Kidney (tissue), 14 donors: ENCODE results near the gene DRD4. TPM values are rescaled to one million over a fixed set of nuclear protein-coding genes. Genes with fewer than 3 reads are reported as not detected.

Source experiments
- DNase-seq, 5 donors: peaks; one replicate each; pipeline ENCODE4 v3.0.0-alpha.2; 2013 to 2020
- FAIRE-seq: peaks from 2 replicates; lab custom pipeline; 2012; peaks lifted over from hg19 to GRCh38; lab: Jason Lieb, UNC
- H3K27ac ChIP-seq, 2 donors: one replicate each; pipeline ENCODE4 v1.7.0; 2013; ENCODE audit warnings: low read depth in 2 of 2, low read length in 2 of 2, inconsistent platforms in 1 of 2
- H3K27me3 ChIP-seq: one replicate; pipeline ENCODE4 v1.7.1; 2013; ENCODE audit warnings: low read length, inconsistent platforms; ENCODE audit not compliant: control insufficient read depth, insufficient read depth
- H3K36me3 ChIP-seq, 3 donors: one replicate each; pipeline versions ENCODE4 v1.7.0 to v1.7.1; 2013; ENCODE audit warnings: low read length in 3 of 3, control low read depth in 1 of 3, inconsistent platforms in 1 of 3; ENCODE audit not compliant: insufficient read depth in 3 of 3, control insufficient read depth in 2 of 3
- H3K4me1 ChIP-seq, 3 donors: one replicate each; pipeline versions ENCODE4 v1.7.0 to v1.7.1; 2013; ENCODE audit warnings: low read length in 3 of 3, inconsistent platforms in 1 of 3, low read depth in 1 of 3; ENCODE audit not compliant: control insufficient read depth in 2 of 3, insufficient read depth in 2 of 3
- H3K4me3 ChIP-seq, 3 donors: one replicate each; pipeline versions ENCODE4 v1.7.0 to v1.8.1; 2013; ENCODE audit warnings: low read length in 3 of 3, control low read depth in 1 of 3, inconsistent platforms in 1 of 3
- H3K9ac ChIP-seq, 3 donors: one replicate each; pipeline versions ENCODE4 v1.7.0 to v1.7.1; 2013; ENCODE audit warnings: low read length in 3 of 3, control low read depth in 1 of 3, inconsistent platforms in 1 of 3
- H3K9me3 ChIP-seq, 3 donors: one replicate each; pipeline versions ENCODE4 v1.7.0 to v1.7.1; 2013; ENCODE audit warnings: low read length in 3 of 3, control low read depth in 1 of 3, inconsistent platforms in 1 of 3; ENCODE audit not compliant: control insufficient read depth in 2 of 3, insufficient read depth in 1 of 3
- intact Hi-C: fragments of 100-400 bp; cut with DNase I; formaldehyde crosslinking; loops from one replicate; pipeline ENCODE4 v1.11.1; 2022
- polyA plus RNA-seq: library from polyadenylated mRNA; stranded (reverse); fragments of 350-450 nt; fragmentation: Illumina TruSeq; extraction: RNeasy Lipid Tissue Mini Kit (QIAGEN cat#74804); gene quantifications from one replicate; pipeline ENCODE4 v1.2.3, GENCODE V29; 2014; ENCODE audit warnings: low read depth, low replicate concordance; ENCODE audit not compliant: insufficient read depth
- total RNA-seq: library from RNA; stranded (reverse); fragmentation: NEBNext Ultra II Directional; extraction: Animal tissue kit (Norgen Biotek cat#: 25700); gene quantifications from one replicate; pipeline ENCODE4 v1.2.1, GENCODE V29; 2021
- TF ChIP-seq, protein P1 (sequence below): IDR thresholded peaks from 3 replicates; pipeline ENCODE4 v1.5.1; 2012; ENCODE audit warnings: mild to moderate bottlenecking, moderate library complexity, borderline replicate concordance; ENCODE audit not compliant: insufficient read depth; ENCODE audit errors: extremely low read depth
- donor health status: control.
- donor health status: control.
- donor health status: control.
- donor health status: control.
- donor health status: control.
- donor health status: DM: yes; HTN: yes; CAD: no.
- donor health status: Normal renal cell carcinoma (clear cell type).

The DRD4 gene
- total and polyA plus RNA-seq, 2 donors from 2014 or later, result 0.47 to 1.1 TPM

GRCh38 chr11:593347-593746 lies 43.7 kb upstream of the DRD4 start:
- H3K27me3 ChIP-seq, result no peaks in the 10 kb centered on the region
- no peak overlapping the region for H3K4me3 ChIP-seq
- H3K9me3 ChIP-seq, result no peaks in the 10 kb centered on the region
- H3K9ac ChIP-seq, result no peak overlapping the region
- TF ChIP-seq, protein P1, sequence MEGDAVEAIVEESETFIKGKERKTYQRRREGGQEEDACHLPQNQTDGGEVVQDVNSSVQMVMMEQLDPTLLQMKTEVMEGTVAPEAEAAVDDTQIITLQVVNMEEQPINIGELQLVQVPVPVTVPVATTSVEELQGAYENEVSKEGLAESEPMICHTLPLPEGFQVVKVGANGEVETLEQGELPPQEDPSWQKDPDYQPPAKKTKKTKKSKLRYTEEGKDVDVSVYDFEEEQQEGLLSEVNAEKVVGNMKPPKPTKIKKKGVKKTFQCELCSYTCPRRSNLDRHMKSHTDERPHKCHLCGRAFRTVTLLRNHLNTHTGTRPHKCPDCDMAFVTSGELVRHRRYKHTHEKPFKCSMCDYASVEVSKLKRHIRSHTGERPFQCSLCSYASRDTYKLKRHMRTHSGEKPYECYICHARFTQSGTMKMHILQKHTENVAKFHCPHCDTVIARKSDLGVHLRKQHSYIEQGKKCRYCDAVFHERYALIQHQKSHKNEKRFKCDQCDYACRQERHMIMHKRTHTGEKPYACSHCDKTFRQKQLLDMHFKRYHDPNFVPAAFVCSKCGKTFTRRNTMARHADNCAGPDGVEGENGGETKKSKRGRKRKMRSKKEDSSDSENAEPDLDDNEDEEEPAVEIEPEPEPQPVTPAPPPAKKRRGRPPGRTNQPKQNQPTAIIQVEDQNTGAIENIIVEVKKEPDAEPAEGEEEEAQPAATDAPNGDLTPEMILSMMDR, result no peak
- intact Hi-C loops, result no loop called here
- no peaks in the 10 kb centered on the region for H3K4me1 ChIP-seq
- FAIRE-seq (no peak), DNase-seq (no peak)
- peaks cover 0 to 51% (median 30%) of the 10 kb centered on the region in 3 donors for H3K36me3 ChIP-seq
- H3K27ac ChIP-seq, result no peak overlapping the region

DNA sequence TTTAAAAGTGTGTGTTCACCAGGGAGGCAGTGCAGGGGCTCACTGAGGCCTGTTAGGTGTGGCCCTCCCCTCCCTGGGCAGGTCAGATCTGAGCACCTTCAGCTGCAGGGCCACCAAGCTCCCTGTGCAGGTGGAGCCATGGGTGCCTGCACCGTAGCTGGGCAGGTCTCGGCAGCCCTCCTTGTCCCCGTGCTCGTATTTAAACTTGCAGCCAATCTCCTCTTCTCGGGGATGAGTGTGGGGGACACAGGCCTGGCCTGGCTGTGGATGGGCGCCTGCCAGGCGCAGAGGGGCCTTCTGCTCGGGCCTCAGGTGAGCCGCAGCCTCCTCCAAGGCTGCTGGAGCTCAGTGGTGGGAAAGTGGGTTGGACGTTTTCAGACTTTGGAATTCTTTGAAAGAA lies 41.7 kb upstream of the DRD4 start:
- Histone ChIP-seq H3K9ac (no peak overlapping the region), H3K9me3 (no peaks in the 10 kb centered on the region), H3K36me3 (peaks cover 0 to 44% (median 25%) of the 10 kb centered on the region in 3 donors), H3K4me1 (no peaks in the 10 kb centered on the region), H3K27ac (no peak overlapping the region), H3K4me3 (no peak overlapping the region), H3K27me3 (no peaks in the 10 kb centered on the region)
- intact Hi-C loops, result no loop called here
- TF ChIP-seq, protein P1, result no peak
- no peak for FAIRE-seq
- DNase-seq, result no peak

DNA sequence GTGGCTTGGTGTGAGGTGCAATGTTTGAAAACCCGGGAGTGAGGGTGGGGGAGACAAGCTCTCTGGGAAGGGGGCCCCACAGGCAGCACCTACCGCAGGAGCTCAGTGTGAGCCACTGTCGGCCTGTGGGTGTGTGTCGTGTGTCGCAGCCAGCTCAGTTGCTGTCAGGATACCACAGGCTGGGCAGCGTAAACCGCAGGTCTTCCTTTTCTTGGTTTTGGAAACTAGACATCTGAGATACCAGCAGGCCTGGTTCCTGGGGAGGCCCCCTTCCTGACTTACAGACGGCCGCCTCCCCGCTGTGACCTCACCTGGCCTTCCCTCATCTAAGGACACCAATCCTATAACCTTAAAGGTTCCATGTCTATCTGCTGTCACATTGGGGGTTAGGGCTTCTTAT lies 40.7 kb upstream of the DRD4 start:
- Histone ChIP-seq H3K9me3 (no peaks in the 10 kb centered on the region), H3K27me3 (no peaks in the 10 kb centered on the region), H3K9ac (no peak overlapping the region), H3K36me3 (peaks cover 0 to 42% (median 22%) of the 10 kb centered on the region in 3 donors), H3K27ac (no peak overlapping the region), H3K4me3 (no peak overlapping the region), H3K4me1 (no peaks in the 10 kb centered on the region)
- DNase-seq (no peak), FAIRE-seq (no peak)
- intact Hi-C loops, result no loop called here
- TF ChIP-seq, protein P1, result no peak

- TF ChIP-seq, protein P1, result no peak
- intact Hi-C loops, result no loop called here
- H3K9ac ChIP-seq, result no peak overlapping the region
- FAIRE-seq (no peak), DNase-seq (no peak)
- peaks cover 0 to 42% (median 25%) of the 10 kb centered on the region in 3 donors for H3K36me3 ChIP-seq
- H3K9me3 ChIP-seq, result no peaks in the 10 kb centered on the region
- no peak overlapping the region for H3K4me3 ChIP-seq
- H3K27me3 ChIP-seq, result no peaks in the 10 kb centered on the region
- no peak overlapping the region for H3K27ac ChIP-seq
- H3K4me1 ChIP-seq, result no peaks in the 10 kb centered on the region
Measured at GRCh38 chr11:597166-597725, 39.8 kb upstream of the DRD4 start.
